ENCODE results near the gene LTBP1.
"Not testable (repeated sequence)": the region's sequence is repeated elsewhere in the genome, so short reads cannot be mapped to it uniquely, and the experiment has no call there.

The LTBP1 gene

DNA sequence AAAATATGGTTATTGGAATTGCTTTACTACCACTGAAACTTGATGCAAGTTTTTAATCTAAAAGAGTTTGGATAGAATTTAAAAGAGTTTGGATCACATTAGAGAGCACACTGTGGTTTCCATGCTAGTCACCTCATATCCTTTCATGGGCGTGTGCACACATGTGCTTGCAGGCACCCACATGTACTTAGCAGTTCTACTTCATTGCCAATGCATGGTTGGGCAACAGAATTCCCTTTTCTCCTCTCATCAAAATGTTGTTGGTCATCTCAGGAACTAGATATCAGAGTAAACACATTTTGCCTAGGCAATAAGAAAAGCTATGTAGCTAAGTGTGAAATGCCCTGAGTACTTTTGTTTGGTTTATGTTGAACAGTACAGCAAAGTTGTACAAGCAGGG lies 275.6 kb downstream of the LTBP1 start:
- no peak for DNase-seq (ENCODE audit: low spot score)

DNA sequence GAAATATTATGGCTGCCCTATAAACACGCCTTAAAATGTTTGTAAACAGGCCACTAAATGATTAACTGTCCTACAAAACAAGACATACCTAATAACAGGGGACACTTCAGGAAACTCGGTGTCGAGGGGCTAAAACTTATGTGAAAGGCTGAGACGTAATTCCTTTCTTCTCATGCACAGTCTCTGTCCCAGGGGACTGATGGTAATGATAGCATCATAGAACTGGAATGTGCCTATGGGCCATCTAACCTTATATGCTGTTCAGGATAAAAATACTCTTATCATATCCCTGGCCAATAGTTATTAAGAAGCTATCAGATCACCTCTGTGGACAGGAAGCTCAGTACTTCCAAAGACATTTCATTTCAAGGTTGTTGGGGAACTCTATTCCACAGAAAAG lies 277.1 kb downstream of the LTBP1 start:
- DNase-seq (ENCODE audit: low spot score) = no peak

DNA sequence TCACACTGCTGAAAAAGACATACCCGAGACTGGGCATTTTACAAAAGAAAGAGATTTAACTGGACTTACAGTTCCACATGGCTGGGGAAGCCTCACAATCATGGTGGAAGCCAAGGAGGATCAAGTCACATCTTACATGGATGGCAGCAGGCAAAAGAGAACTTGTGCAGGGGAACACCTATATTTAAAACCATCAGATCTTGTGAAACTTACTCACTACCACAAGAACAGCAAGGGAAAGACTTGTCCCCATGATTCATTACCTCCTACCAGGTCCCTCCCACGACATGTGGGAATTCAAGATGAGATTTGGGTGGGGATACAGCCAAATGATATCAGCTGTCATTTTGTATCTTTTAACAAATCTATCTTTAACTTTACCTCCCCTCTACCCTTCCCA lies 278.6 kb downstream of the LTBP1 start:
- no peak for DNase-seq (ENCODE audit: low spot score)

DNA sequence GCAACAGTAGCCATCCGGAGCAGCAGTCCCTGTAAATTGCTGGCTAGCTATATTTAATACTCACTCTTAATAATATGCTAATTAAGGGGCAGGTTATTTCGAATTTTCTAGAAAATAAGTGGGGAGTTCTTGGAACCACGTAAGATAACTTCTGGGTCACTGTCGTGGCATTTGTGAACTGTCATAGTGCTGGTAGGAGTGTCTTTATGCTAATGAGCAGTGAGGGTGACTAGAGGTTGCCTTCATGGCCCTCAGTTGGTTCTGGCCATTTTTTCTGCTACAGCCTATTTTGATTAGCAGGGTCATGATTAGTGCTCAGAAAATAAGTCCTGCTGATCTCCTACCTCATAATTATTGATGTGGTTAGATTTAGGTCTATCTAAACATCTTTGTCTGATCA lies 279.8 kb downstream of the LTBP1 start:
- DNase-seq (ENCODE audit: low spot score) = no peak

DNA sequence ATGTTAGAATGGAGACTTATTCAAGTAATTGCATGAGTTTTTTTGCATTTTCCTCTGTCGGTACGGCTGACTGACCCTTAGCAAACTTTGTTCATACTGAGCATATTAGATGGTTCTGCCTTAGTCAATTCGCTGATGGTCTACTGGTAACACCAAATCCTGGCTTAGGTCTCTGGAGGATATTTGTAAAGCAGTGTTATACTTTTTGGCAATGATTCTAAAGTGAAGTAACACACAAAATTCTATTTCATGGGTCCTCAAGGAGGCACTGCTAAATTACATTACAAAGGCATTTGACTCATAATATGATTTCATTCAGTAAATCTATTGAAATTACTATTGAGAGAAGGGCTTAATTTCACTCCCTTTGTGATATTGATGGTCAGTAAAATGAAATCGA lies 282.9 kb downstream of the LTBP1 start:
- no peak for DNase-seq (ENCODE audit: low spot score)

DNA sequence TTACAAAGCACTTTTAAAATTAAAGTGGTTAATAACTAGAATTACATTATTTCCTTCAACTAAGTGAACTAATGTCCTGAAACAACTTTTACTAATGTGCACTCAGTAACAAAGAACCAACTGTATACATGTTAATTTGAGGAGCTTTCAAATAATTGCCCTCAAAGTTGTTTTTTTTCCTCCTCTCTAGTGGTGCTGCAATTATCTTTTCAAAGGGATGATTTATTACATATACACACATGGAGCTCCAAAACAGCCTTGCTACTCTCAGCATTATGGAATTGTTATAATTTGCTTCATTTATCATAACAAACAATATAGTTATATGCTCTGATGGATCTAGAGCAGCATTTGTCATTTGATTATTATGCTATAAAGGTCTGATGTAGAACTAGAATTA lies 283.4 kb downstream of the LTBP1 start:
- no peak for DNase-seq (ENCODE audit: low spot score)

DNA sequence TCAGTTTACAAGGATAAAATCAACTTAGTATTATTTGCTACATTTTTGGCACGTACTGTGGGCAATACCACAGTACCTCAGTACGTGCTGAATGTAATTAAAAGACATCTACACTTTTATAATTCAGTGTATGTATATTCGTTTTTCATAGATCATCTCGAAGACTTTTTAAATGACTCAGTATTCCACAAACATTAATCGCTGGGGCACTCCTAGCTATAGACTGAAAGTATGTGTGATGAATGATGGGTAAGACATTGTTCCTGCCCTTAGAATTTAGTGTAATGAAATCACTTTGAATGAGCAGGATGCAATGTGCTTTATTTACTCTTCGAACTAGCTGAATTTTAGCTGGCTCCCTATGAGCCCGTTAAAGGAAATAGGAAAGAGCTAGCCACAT lies 284.1 kb downstream of the LTBP1 start:
- no peak for DNase-seq (ENCODE audit: low spot score)

DNA sequence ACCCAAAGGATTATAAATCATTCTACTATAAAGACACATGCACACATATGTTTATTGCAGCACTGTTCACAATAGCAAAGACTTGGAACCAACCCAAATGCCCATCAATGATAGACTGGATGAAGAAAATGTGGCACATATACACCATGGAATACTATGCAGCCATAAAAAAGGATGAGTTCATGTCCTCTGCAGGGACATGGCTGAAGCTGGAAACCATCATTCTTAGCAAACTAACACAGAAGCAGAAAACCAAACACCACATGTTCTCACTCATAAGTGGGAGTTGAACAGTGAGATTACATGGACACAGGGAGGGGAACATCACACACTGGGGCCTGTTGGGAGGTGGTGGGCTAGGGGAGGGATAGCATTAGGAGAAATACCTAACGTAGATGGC lies 288.8 kb downstream of the LTBP1 start:
- DNase-seq (ENCODE audit: low spot score) = not testable (repeated sequence)

DNA sequence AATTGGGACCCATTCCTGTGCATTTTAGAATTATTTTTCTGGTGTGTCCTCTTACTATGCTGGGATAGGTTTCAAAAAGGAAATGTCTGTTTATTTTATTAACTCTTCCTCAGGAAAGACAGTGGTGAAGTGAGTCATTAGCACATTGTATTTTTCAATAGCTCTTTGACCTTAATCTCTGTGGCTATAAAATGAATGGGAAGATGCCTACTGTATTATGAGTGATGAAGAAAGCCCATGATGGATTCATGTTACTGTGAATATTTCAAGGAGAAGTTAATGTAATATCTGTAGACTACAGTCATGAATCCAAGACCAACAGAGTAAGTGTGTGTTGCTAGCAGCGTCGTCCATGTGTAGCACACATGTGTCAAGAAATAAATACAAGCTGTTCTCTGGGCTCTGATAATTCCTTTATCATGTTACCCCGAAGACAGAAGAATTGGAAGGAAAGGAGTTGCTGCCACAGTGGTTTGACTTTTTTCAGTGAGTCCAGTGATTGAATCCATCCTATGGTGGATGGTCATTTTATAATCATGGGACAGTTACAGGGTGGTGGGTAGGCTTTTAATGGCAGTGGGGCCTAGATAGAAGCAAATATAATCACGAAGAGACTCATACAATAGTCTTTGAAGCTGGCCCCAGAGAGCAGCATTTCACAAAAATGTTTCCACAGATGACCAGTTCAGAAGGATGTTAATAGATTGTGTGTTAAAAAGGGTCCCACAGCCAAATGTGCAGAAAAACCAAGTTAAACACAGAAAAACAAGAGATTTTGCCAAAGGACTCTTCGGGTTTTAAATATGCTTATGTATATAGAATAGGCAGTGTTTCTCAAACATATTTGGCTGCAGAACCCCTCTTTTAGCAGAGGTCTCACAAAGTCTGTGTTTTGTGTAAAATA lies 290.0 kb downstream of the LTBP1 start:
- no peak for DNase-seq (ENCODE audit: low spot score)

DNA sequence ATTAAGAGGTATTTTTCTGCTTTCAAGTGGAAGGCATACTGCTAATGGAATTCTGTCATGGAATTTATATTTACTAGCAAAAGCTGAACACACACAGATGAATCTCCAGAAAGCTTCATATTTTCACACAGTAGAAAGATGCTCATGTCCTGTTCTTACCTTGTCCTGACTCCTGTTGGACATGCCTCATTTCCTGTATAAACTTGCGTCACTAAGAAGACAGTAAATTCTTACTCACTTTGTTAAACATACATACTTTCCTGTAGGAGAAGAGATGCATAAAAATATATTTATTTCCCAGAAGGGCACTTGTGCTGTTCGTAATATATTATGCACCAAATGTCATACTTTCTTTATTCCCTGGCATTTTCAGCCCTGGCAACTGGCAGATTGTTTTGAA lies 291.4 kb downstream of the LTBP1 start:
- DNase-seq (ENCODE audit: low spot score) = no peak

DNA sequence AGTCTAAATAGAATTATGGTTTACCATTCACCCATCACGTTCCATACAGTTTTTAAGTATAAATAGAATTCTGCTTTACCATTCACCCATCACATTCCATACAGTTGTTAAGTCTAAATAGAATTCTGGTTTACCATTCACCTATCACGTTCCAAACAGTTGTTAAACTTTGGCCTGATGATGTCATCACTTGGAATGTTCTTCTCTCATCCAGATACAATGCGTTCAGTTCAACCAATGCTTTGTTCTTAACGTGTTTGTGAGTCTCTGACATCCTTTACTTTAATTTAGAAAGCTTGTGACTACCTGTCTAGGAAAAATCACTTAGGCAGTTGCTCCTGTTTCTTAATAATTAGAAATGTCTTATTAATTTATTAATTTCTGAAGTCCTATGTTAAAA lies 293.4 kb downstream of the LTBP1 start:
- no peak for DNase-seq (ENCODE audit: low spot score)

DNA sequence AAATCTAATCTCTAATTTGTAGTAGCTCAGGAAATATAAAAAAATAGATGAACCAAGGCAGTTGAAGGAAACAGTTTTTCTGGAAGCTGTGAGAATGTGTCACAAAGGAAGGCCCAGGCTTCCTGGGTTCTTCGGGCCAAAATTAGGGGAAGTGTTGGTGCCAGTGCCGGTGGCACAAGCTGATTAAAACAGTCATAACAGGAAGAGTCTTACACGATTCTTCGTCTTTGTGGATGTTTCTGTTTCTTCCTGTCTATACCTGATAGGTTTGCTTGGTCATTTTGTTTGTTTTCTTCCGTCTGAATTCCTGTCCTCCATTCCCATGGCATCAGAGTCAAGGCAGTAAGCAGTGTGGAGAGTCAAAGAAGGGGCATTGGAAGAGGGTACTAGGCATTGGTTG lies 294.3 kb downstream of the LTBP1 start:
- no peak for DNase-seq (ENCODE audit: low spot score)

DNA sequence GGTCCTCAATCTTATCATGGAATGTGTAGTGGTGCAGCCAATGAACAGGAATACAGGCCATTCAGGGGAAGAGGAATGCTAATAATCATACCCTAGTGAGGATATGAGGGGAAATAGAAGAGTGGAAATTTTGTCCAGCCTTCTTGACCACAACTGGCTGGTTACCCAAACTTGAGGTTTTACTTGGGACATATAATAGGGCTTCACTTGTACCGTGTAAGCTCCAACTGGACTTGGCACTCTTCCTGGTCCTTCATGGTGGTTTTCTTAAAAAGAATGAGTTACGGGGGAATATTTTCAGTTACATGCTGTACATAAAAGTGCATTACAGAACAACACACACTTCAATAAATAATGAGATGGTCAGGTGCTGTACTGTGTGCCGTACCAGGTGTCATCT lies 294.8 kb downstream of the LTBP1 start:
- DNase-seq (ENCODE audit: low spot score) = no peak

DNA sequence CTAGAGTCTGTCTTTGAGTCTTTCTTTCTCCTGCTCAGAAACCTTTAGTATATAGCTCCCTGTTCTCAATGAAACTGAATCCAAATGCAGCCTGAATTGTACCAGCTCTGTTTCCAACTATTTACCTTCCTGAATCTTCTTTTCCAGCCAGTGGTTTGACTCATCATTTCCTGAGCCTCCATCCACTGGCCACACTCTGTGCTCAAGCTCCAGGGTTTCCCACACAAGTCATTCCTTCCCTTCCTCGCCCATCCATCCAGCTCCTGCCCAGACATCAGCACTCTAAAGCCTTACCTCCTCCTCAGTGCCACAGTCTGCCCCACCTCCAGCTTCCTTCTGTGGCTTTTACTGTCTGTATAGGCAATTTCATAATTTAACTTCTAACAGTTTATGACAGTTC lies 296.1 kb downstream of the LTBP1 start:
- DNase-seq (ENCODE audit: low spot score) = no peak

DNA sequence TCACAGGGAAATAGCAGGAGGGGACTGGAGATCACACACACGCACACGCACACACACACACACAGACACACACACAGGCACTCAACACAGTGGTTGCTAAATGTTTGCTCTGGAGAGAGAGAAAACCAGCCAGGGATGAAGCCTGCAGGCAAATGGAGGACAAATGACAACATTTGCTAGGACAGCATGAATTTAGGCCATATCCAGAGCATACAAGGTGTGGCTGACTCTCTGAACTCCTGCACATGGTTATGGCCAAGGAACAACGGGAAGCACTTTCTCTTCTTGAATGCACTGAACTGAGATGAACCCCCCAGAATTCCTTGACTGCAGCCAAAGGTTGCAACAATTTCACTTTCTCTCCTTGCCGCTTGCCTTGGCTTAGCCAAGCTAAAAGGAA lies 299.7 kb downstream of the LTBP1 start:
- no peak for DNase-seq (ENCODE audit: low spot score)

DNA sequence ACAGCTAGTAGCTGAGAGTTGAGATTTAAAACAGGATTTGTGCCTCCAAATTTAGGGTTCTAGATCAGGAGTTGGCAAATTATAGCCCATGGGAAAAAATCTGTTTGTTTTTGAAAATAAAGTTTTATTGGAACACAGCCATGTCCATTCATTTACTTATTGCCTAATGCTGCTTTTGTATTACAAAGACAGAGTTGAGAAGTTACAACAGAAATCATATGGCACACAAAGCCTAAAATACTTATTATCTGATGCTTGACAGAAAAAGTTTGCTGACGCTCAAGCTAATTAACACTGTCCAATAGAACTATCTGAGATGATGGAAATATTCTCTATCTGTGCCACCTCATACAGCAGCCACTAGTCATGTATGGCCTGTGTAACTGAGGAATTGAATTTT lies 300.6 kb downstream of the LTBP1 start:
- DNase-seq (ENCODE audit: low spot score) = no peak

DNA sequence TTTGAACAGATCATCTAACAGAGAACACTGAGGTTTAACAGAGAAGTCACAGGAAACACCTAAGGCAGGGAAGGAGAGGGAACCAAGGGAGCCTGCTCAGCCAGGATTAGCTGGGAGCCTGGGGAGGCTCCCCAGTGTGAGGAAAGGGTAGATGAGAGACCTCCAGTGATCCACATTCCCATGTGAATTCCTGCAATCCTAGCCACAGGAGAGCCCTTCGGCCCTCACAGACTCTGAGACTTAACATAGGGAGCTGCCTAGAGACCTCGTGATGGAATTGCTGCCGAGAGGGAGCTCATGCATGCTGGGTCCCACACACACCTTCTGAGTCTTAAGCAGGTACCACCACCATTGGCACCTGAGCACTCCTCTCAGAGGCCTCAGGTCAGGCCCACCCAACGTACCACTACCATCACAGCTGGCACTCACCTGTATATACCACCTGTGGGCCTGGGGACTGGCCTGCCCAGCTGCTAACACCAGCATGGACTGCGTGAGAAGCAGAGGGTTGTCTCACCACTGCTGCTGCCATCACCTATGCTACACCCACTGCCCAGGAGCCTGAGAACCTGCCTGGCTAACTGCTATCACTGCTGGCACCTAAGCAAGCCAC lies 303.8 kb downstream of the LTBP1 start:
- no peak for DNase-seq (ENCODE audit: low spot score)

DNA sequence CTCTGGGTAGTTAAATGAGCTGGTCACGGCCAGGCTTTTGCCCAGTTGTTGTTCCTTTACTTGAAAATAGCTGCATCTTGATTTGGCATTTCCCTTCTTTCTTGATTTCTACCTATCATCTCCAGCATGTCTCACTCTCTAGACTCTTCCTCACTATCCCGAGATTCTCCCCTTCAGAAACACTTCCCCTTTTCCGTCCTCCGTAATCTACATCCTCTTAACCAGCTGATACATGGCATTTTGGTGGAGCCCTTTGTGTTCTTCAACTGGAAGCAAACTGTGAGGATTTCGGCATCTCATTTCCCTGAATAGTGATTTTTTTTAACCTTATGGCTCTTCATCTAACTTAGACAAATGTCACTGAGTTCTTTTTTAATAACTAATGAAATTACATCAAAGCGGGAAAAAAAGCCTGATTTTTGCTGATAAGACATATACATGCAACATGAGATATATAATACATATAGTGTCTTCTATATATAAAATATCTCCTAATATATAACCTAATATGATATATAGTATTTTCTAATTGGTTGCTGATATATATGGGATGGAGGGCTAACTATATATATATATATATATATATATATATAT lies 309.5 kb downstream of the LTBP1 start:
- no peak for DNase-seq (ENCODE audit: low spot score)

DNA sequence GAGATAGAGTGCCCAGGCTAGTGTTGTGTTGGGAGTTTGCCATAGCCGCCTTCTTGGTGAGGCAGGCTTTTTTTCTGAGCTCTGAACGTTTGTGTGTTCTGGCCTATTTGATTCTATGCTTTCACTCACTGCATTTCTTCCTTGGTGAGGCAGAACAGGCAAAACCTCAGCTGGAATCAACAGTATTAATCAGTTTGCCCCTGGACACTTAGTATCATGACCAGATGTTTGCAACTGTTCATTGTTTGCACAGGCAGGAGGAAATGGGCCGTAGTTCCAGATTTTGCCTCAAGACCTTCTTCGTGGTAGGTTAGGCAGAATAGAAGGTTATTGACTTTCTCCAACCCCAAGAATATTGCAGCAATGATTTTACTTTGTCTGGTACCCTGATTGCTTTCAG lies 311.6 kb downstream of the LTBP1 start:
- no peak for DNase-seq (ENCODE audit: low spot score)

DNA sequence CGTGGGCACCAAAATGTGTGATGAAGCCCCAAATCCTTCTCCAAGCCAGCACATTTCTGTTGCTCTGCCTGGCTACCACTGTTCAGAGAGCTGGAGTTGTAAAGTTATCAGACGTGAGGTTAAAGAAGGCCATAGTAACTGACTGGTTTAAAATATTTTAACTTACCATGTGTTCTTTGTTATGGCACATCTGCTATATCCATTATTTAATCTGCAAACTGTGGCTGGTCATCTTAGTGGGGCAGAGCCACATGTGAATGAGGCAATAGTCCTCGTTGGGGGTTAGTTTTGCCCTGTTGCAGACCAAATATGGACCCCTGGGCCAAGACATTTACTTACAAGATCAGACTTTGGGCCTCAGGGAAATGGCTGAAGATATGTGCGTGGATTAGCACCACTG lies 315.3 kb downstream of the LTBP1 start:
- no peak for DNase-seq (ENCODE audit: low spot score)

DNA sequence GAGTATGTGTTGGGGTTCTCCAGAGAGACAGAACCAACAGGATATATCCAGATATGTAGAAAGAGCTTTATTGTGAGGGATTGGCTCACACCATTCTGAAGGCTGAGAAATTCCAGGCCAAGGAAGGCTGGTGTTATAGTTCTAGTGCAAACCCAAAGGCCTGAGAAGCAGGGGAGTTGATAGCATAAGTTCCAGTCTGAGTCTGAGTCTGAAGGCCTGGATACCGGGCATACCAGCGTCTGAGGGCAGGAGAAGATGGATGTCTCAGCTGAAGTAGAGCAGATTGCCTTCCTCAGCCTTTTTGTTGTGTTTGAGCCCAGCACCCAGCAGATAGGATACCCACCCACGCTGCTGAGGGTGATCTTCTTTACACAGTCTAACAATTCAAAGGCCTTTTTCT lies 318.0 kb downstream of the LTBP1 start:
- DNase-seq (ENCODE audit: low spot score) = no peak

DNA sequence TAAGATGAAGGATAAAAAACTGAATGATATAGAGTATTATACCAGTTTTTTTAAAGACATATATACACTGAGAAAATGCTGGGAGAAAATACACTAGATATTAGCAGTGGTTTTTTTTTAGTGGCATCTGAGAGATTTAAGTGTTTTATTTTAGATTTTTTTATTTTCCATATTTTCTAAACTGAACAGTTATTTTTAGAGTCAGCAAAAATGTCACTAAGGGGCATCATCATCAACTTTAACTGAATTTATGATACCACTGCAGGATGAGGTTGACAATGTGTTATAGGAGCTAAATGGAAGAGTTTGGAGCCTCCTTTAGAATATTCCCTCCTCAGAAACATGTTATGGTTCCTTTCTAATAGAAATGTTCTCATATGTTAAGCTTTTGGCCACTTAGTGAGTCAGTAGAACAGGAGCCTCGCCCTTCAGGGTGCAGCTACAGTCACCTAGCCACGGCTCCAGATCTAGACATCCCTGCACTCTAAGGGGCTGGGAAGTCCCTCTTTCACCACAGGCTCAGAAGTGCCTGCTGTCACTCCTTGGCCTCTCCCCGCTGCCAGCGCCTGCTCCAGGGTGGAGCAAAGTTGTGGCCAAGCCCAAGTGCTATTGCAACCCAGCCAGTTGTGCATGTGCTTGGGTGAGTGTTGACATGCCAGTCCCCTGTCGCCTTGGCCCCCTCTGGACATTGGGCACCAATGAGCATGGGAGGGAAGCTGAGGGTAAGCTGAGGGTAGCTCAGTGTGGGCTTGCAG lies 319.0 kb downstream of the LTBP1 start:
- DNase-seq (ENCODE audit: low spot score) = no peak

DNA sequence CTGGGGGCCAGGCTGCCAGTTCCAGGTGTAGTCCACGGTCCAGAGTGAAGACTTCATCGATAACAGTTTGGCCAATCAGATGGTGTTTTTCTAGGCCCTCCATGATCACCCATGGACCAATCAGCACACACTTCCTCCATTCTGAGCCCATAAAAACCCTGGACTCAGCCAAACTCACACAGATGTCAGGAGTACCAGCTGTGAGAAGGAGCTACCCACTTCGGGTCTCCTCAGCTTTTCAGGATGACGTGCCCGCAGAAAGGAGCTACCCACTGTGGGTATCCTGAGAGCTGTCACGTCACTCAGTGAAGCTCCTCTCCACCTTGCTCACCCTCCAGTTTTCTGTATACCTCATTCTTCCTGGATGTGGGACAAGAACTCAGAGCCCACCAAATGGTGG lies 319.7 kb downstream of the LTBP1 start:
- no peak for DNase-seq (ENCODE audit: low spot score)

Data from Ammon's horn (tissue), 1 donor.